Transverse colon (tissue), 4 donors: ENCODE measurements around the gene UGT2B15. TPM values are rescaled to one million over a fixed set of nuclear protein-coding genes. Genes with fewer than 3 reads are reported as not detected.
"Not testable (repeated sequence)": the region's sequence is repeated elsewhere in the genome, so short reads cannot be mapped to it uniquely, and the experiment has no call there.

Experiments
- DNase-seq: peaks from one replicate; pipeline ENCODE4 v3.0.0-alpha.2; 2019
- H3K27ac ChIP-seq, 4 donors: fragments of 200-600 bp; sonication (generic); 2 replicates each; pipeline ENCODE4 v1.5.1; 2016 to 2018; ENCODE audit warnings: inconsistent platforms in 4 of 4
- H3K27me3 ChIP-seq: fragments of 200-600 bp; sonication (generic); 2 replicates; pipeline ENCODE4 v1.5.1; 2017; ENCODE audit warnings: inconsistent platforms
- H3K36me3 ChIP-seq, 4 donors: fragments of 200-600 bp; sonication (generic); 2 replicates each; pipeline ENCODE4 v1.5.1; 2017 to 2019; ENCODE audit warnings: inconsistent platforms in 4 of 4
- H3K4me1 ChIP-seq, 4 donors: fragments of 200-600 bp; sonication (generic); 2 replicates each; pipeline ENCODE4 v1.5.1; 2017 to 2020; ENCODE audit warnings: inconsistent platforms in 4 of 4
- H3K4me3 ChIP-seq, 4 donors: fragments of 200-600 bp; sonication (generic); 1 replicate in 1 of 4; 2 replicates in 3 of 4; pipeline versions ENCODE4 v1.5.1 to v1.6.1; 2017 to 2019; ENCODE audit warnings: inconsistent platforms in 4 of 4
- H3K9me3 ChIP-seq, 2 donors: fragments of 200-600 bp; sonication (generic); 2 replicates each; pipeline ENCODE4 v1.5.1; 2017 to 2019; ENCODE audit warnings: inconsistent platforms in 2 of 2
- CTCF ChIP-seq, 5 experiments: fragments of 200-600 bp in 3 of 5; fragments of 450-650 bp in 2 of 5; sonication (generic) in 3 of 5; IDR thresholded peaks; 1 replicate in 2 of 5; 2 replicates in 3 of 5; pipeline ENCODE4 v1.5.1; 2016 to 2017; ENCODE audit warnings: antibody characterized with exemption in 5 of 5, inconsistent platforms in 3 of 5, mild to moderate bottlenecking in 2 of 5, moderate library complexity in 1 of 5
- EP300 ChIP-seq: sonication (generic); formaldehyde crosslinking; IDR thresholded peaks from one replicate; pipeline ENCODE4 v1.6.1; 2017; ENCODE audit warnings: antibody characterized with exemption, low read depth
- POLR2A ChIP-seq: fragments of 450-650 bp; IDR thresholded peaks from one replicate; pipeline ENCODE4 v1.6.1; 2016; ENCODE audit warnings: antibody characterized with exemption, mild to moderate bottlenecking, moderate library complexity
- POLR2AphosphoS5 ChIP-seq, 3 donors: sonication (generic); formaldehyde crosslinking; IDR thresholded peaks; one replicate each; pipeline ENCODE4 v1.6.1; 2016; ENCODE audit warnings: antibody characterized with exemption in 3 of 3
- WGBS, 2 donors: methylation state at CpG; one replicate each; pipeline ENCODE4 v1.1.5; 2018; ENCODE audit warnings: low coverage in 1 of 2; 5-methylcytosine and 5-hydroxymethylcytosine counted together
- in situ Hi-C, 4 donors: fragments of 200-750 bp; cut with MboI; loops; one replicate each; pipeline versions ENCODE4 v1.15.0 to v1.15.1; 2017; ENCODE audit warnings: low sequenced_read_pairs in 3 of 4, low pct_ligation_motif_present in 1 of 4, low pct_unique_long_range_greater_than_20kb in 1 of 4
- intact Hi-C: fragments of 100-400 bp; cut with DNase I; formaldehyde crosslinking; loops from one replicate; pipeline ENCODE4 v1.15.1; 2023; ENCODE audit warnings: low total_unique reads
- total RNA-seq, 4 donors: library from RNA; depleted of rRNA; stranded (reverse); fragments of >200 nt; gene quantifications; one replicate each; pipeline ENCODE4 v1.1.0, GENCODE V29; 2016

Gene UGT2B15
- total RNA-seq, 4 donors from 2014 or later = 2.6 to 93.0 (median 17.6) TPM; not detected in 1

GRCh38 chr4:68654946-68655721 lies 15.3 kb downstream of the UGT2B15 start:
- no peaks in the 10 kb centered on the region for H3K36me3 ChIP-seq
- H3K4me1 ChIP-seq = peaks cover 0 to 39% (median 9%) of the 10 kb centered on the region in 4 donors
- DNase-seq = no peak
- H3K9me3 ChIP-seq = no peaks in the 10 kb centered on the region
- H3K4me3 ChIP-seq = no peak overlapping the region
- in situ Hi-C loops (no loop called here), intact Hi-C loops (no loop called here)
- no peaks in the 10 kb centered on the region for H3K27me3 ChIP-seq
- H3K27ac ChIP-seq = peak overlapping the region in 2 of 4 donors; percentile 74
- 70 to 71% methylated on average over 5 of the region's 5 CpGs for WGBS, 2 donors
- TF ChIP-seq POLR2A (no peak), POLR2AphosphoS5 (IDR thresholded peaks at IDR 0.05) (no peak), EP300 (no peak), CTCF (IDR thresholded peaks at IDR 0.05) (no peak)

DNA sequence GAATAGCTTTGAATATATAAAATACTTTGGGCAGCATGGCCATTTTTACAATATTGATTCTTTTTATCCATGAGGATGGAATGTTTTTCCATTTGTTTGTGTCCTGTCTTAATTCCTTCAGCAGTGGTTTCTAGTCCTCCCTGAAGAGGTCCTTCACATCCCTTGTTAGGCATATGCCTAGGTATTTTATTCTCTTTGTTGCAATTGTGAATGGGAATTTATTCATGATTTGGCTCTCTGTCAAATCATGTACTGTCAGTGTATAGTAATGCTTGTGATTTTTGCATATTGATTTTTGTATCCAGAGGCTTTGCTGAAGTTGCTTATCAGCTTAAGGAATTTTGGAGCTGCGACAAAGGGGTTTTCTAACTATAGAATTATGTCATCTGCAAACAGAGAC lies 18.5 kb downstream of the UGT2B15 start:
- intact Hi-C loops (no loop called here), in situ Hi-C loops (no loop called here)
- no peak overlapping the region for H3K27ac ChIP-seq
- H3K9me3 ChIP-seq = no peaks in the 10 kb centered on the region
- TF ChIP-seq POLR2A (no peak), EP300 (no peak), CTCF (IDR thresholded peaks at IDR 0.05) (no peak), POLR2AphosphoS5 (IDR thresholded peaks at IDR 0.05) (no peak)
- no peak overlapping the region for H3K4me3 ChIP-seq
- H3K27me3 ChIP-seq = no peaks in the 10 kb centered on the region
- DNase-seq = no peak
- peaks cover 0 to 24% (median 5%) of the 10 kb centered on the region in 4 donors for H3K4me1 ChIP-seq
- H3K36me3 ChIP-seq = no peaks in the 10 kb centered on the region
- WGBS, 2 donors = 60 to 93% methylated on average over 1 of the region's 1 CpG

DNA sequence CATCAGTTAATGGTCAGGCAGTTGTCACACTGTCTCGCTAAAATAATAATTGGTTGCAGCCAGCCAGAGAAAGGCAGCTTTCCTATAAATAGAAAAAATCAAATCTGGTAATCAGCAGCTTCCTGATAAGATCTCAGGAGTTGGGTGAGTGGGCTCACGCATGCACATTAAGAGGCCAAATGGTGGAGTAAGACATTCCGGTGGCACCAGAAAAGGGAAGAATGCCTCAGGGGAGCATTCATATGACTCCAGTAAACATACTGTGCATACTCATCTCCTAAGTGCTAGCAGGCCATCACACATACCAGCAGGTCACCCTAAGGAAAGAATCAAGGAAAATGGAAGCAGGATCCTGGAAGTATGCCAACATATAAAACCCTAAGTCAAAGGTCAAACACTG lies 40.1 kb downstream of the UGT2B15 start:
- in situ Hi-C loops = loop anchor here in 2 of 4 donors (10.0 to 25.0 kb wide), 2 partner anchors 136 to 143 kb away; no protein-coding TSS in a partner anchor

DNA sequence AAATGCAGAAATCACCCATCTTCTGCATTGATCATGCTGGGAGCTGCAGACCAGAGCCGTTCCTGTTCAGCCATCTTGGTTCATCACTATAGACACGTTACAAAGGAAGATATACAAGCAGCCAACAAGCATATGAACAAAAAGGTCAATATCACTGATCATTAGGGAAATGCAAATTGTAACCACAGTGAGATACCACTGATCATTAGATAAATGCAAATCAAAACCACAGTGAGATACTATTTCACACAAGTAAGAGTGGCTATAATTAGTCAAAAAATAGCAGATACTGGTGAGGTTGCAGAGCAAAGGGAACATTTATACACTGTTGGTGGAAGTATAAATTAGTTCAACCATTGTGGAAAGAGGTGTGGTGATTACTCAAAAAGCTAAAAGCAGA lies 47.7 kb downstream of the UGT2B15 start:
- WGBS, 2 donors = 76% methylated on average over 2 of the region's 2 CpGs; no CpG with 5 or more reads in 1 of the 2 donors
- DNase-seq, H3K4me3 ChIP-seq, H3K4me1 ChIP-seq, H3K9me3 ChIP-seq, H3K36me3 ChIP-seq, intact Hi-C loops, in situ Hi-C loops, H3K27me3 ChIP-seq, H3K27ac ChIP-seq: not testable (repeated sequence)

More for the DNA sequence above, 40.1 kb downstream of the UGT2B15 start:
- 89 to 100% methylated on average over 1 to 3 of the region's 3 CpGs for WGBS, 2 donors
- Histone ChIP-seq H3K36me3 (no peaks in the 10 kb centered on the region), H3K27ac (no peak overlapping the region), H3K4me3 (no peak overlapping the region), H3K9me3 (no peaks in the 10 kb centered on the region), H3K27me3 (no peaks in the 10 kb centered on the region), H3K4me1 (no peaks in the 10 kb centered on the region)
- TF ChIP-seq EP300 (no peak), POLR2A (no peak), POLR2AphosphoS5 (IDR thresholded peaks at IDR 0.05) (no peak), CTCF (IDR thresholded peaks at IDR 0.05) (no peak)
- DNase-seq = no peak
- intact Hi-C loops = no loop called here
